GM21786 (cell line): ENCODE results near the gene TRIM28.
A peak's percentile ranks its signal among the peaks of the same experiment; 100 is the strongest.
"Not testable (repeated sequence)": the region's sequence is repeated elsewhere in the genome, so short reads cannot be mapped to it uniquely, and the experiment has no call there.

Experiments used
- ATAC-seq: cut with Tn5 transposase; IDR thresholded peaks from one replicate; pipeline ENCODE4 v1.9.1; 2021; ENCODE audit not compliant: unreplicated experiment

The TRIM28 gene

DNA sequence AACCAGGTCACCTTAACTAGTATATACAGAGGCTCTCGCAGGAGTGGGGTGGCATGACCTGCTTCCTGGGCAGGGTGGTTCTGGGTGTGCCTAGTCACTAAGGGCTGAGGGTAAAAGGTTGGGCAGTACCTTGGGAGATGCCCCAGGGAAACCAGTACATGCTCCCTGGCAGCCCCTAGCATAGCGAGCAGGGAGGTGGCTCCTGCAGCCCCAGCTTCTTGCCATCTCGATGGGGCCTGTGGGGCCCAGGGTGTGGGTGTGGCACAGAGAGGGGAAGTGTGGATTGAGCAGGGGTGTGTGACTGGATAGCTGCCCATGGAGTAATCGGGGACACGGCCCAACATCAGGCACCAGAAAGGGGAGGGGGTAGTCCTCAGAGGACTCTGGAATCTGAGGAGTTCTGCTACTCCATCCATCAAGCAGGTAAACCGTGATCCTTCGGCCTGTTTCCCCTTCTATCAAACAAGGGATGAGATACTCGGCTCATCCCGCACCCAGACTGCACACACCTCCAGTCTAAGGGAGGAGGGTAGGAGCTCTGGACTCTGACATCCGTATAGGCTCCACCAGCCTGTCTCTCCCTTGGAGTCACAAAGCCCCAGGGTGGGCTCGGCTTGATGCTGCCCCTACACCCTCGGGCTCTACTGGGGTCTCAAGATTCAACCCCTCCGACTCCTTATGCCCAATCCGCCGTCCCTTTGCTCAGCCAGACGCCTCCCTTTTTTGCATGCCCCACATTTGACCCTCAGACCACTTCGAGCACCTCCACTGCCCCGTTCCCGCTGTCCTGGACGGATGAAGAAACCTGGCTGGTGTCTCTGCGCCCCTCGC lies 25.4 kb upstream of the TRIM28 start:
- ATAC-seq: no peak

DNA sequence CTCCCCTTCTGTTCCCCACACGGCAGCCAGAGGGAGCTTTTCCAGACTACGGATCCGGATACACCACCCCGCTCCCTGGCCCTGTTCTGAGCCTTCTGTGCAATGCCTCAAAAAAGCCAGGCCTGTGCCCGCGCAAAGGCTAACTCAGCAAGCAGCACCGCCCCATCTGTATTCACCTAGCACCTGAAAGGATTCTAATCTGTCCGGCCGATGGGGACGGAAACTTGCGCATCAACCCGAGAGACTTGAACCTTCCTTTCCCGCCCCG lies 24.8 kb upstream of the TRIM28 start:
- peak; percentile 4 for ATAC-seq

DNA sequence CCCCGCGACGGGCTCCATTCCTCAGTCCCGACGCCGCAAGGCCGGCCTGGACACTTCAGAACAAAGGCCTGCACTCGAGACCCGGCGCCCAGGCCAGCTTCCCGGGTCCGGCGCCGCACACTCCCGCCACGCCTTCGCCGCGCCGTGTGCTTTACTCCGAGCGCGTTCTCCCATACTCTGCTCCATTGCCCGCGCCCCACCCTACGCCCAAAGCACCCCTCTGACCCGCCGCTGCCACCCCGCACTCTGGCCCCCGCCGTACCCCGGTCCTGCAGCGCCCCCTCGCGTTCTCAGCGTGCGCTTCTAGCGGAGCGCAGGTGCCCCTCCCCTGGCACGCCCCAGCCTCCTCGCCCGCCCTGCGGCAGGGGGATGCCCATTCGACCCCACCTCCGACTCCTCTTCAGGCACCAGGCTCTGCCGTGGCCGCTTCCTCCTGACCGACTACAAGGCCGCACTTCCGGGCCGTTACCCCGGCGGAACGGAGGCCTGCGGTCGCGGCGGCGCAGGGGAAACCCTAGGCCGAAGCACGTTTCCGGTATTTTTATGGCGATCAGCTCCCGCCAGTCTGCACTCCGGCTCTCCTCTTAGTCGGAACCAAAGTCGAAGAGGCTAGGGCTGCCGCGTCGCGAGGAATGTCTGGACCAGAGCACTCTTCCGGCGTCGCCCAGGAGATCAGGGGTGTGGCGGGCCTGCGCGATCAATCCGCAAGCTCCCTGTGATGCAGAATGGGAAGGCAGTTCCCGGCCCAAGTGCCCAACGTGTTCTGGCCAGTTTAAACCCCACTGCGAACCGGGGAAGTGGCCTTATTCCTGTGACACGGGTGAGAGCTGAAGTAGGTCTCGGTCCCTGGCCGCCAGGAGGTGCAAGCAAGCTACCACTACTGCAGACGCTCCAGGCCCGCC lies 24.3 kb upstream of the TRIM28 start, which contains the start of gene ZBTB45:
ZBTB45 (minus strand) TSS at position 456 of the 902 bp plus-strand sequence. CDS start 2,137 bp downstream, outside the sequence.
- peak; percentile 73 for ATAC-seq

DNA sequence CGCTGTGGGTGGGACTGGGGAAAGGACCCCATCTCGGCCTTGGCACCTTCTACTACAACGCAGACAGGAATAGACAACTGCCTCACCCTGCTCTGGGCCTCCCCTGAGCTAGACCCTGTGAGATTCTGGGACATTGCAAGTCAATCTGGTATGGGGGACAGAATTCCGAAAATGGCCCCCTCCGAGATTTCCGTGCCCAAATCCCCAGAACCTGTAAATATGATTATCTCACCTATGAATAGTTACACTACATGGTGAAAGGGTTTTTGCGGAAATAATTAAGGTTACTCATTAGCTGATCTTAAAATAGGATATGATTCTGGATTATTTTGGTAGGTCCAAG lies 23.6 kb upstream of the TRIM28 start:
- no peak for ATAC-seq

DNA sequence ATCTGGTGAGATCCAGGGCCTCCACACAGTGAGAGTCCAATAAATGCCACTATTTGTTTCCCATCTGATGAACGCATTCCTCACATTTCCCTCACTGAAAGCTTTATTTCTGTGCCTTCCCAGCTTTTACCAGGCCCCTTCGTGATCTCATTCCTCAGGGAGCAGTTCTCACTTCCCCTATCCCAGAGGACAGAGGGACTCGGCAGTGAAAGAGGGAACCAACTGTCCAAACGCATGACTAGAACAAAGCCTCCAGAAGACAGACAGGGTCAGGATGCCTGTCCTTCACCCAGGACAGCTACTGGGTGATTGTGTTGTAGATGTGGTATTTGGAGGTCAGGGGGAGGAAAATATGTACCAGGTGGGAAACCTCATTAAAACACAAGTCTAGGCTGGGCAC lies 22.2 kb upstream of the TRIM28 start:
- ATAC-seq: no peak

DNA sequence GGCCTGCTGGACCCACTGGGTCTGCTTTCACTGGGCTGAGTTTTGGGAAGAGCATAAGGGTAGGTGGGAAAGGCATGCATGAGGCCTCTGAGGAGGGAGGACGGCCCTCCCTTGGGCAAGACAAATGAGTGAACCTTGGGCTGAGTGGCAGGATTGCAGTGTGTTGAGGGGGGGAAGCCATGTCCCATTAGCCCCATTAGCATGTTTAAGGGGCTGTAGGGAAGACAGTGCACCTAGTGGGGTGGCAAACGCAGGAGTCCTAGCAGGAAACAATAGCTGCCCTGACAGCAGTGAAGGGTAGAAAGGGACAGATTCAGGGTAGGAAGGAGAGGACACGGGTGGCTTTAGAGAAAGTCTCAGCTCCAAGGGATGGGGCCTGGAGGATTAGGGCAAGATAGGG lies 21.2 kb upstream of the TRIM28 start:
- ATAC-seq: no peak

DNA sequence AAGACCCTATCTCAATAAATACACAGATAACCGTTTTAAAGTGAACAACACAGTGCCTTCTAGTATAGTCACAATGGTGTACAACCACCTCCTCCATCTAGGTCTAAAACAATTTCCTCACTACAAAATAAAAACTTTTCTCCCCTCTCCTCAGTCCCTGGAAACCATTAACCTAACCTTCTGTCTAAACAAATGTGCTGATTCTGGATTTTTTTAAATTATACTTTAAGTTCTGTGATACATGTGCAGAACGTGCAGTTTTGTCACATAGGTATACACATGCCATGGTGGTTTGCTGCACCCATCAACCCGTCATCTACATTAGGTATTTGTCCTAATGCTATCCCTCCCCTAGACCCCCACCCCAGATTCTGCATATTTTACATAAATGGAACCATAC lies 14.5 kb upstream of the TRIM28 start:
- ATAC-seq: no peak

DNA sequence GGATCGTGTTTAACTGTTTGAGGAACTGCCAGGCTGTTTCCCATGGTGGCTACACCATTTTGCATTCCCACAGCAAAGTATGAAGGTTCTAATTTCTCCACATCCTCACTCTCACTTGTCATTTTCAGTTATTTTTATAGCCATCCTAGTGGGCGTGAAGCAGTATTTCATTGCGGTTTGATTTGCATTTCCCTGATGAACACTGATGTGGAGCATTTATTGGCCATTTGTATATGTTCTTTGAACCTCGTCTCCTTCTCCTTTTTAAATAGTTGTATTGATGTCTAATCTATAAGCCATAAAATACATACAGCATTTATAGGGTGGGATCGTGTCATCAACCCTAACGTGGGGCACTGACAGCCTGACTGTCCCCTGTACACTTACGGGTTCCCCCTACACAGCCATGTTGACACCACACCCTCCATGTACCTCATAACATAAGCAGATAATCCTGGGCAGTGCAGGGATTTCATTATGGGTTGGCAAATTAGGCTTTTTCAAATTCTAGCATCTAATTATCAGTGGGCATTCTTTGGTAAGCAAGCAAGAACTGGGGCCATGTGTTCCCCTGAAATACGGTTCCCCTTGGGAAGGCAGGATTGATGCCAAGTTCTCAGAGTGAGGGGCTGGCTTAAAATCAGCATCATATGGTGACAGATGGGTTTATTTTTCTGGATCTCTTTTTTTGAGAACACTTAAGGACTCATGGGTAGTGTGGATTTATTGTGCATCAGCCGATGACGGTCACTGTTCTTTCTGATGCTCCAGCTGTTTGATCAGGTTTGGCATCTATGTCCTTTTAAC lies 12.6 kb upstream of the TRIM28 start:
- no peak for ATAC-seq

DNA sequence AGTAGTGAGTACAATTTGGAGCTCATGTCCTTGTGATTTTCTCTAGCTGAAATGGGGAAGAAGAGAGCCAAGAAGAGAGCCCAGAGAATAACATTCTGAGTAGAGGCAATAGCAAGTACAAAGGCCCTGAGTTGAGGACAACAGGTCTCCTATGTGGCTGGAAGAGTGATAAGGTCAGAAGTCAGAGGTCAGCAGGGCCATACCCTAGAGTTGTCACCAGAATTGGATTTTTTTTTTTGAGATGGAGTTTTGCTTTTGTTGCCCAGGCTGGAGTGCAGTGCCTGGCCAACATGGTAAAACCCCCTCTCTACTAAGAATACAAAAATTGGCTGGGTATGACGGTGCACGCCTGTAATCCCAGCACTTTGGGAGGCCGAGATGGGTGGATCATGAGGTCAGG lies 8.0 kb upstream of the TRIM28 start:
- ATAC-seq: no peak

DNA sequence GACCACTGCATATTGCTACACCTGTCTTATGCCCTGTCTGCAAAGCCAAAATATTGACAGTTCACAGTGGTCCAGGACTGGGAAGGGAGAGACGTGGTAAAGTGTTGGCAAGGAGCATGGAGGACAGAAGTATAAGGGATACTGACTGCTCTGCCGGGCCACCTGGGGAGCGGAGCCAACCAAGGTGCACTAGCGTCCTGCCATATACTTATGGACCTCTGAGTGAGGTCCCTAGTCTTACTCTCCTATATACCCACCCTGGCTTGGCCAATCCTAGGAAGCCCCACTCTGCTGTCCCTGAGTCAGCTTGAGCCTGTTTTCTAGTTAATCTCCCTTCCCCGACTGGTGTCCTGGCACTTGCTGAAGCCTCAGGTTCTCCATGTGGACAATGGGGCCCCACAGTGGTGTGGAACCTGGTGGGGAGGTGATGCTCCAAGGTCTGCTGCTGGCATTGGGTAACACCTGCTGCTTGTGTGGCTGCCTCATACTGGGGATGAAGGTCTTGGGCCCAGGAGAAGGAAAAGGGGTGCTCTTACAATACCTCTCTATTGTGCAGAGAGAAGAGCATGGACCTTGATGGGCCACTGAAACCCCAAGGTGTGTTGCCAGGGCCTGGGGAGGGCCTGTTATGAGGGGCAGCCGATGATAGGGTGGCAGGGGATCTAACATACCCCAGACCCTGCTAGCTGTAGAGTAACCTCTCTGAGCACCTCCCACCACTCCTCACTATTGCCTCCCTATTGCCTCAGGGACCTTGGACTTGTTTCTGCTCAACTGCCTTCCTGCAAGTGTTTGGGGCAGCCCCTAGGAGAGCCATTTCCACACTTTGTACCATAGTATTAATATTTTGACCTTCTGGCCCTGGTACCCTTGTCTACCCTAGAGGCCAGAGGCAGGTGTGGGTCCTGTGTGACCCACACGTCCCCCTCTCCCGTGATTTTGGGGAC lies 6.7 kb upstream of the TRIM28 start:
- ATAC-seq: no peak

DNA sequence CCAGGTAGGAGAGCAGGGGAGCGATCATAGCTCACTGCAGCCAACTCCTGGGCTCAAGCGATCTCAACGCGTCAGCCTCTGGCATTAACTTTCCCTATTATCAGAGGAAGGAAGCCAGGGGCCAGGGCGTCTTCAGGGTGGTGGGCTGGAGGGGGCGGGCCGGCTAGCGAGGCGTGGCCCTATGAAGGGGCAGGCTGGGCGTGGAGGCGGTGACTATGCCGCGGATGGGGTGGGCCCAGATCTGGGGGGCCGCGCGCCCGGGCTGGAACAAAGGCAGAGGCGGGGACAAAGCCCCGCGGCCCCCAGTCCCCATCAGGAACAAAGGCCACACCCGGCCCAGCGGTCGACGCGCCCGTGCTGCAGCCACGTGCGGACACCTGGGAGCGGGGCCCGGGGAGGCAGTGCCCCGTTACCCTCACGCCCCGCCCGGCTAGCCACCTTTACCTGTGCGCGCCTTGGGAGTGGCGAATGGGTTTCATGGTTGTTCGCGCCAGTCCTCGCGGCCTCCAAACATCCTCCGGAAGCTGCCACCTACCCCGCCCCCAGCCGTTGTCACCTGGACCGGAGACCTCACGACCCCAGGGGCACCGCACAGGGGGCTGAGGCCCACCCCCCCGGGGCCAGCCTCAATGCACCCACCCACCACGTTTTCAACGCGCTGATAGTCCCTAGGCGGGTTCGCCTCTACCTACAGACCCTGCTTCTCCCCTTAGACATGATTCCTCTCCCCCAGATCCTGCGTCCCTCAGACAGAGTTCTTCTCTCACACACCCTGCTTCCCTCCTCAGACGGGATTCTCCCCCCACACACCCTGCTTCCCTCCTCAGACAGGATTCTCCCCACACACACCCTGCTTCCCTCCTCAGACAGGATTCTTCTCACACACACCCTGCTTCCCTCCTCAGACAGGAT lies 5.4 kb upstream of the TRIM28 start:
- ATAC-seq: no peak

DNA sequence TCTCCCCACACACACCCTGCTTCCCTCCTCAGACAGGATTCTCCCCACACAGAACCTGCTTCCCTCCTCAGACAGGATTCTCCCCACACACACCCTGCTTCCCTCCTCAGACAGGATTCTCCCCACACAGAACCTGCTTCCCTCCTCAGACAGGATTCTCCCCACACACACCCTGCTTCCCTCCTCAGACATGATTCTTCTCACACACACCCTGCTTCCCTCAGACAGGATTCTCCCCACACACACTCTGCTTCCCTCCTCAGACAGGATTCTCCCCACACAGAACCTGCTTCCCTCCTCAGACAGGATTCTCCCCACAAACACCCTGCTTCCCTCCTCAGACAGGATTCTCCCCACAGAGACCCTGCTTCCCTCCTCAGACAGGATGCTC lies 4.7 kb upstream of the TRIM28 start:
- not testable (repeated sequence) for ATAC-seq

DNA sequence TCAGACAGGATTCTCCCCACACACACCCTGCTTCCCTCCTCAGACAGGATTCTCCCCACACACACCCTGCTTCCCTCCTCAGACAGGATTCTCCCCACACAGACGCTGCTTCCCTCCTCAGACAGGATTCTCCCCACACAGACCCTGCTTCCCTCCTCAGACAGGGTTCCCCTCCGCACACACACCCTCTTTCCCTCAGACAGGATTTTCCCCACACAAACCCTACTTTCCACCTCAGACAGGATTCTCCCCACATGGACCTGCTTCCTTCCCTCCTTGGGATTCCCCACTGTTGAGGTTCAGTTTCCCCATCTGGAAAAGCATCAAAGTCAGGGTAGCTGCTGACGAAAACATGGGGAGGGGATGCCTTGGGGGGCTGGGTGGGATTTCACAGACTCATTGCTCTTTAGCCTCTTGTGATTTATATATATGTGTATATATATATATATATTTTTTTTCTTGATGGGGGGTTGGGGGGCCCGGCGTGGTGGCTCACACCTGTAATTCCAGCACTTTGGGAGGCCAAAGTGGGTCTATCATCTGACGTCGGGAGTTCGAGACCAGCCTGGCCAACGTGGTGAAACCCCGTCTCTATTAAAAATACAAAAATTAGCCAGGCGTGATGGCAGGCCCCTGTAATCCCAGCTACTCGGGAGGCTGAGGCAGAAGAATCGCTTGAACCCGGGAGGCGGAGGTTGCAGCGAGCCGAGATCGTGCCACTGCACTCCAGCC lies 1.1 kb upstream of the TRIM28 start:
- not testable (repeated sequence) for ATAC-seq

DNA sequence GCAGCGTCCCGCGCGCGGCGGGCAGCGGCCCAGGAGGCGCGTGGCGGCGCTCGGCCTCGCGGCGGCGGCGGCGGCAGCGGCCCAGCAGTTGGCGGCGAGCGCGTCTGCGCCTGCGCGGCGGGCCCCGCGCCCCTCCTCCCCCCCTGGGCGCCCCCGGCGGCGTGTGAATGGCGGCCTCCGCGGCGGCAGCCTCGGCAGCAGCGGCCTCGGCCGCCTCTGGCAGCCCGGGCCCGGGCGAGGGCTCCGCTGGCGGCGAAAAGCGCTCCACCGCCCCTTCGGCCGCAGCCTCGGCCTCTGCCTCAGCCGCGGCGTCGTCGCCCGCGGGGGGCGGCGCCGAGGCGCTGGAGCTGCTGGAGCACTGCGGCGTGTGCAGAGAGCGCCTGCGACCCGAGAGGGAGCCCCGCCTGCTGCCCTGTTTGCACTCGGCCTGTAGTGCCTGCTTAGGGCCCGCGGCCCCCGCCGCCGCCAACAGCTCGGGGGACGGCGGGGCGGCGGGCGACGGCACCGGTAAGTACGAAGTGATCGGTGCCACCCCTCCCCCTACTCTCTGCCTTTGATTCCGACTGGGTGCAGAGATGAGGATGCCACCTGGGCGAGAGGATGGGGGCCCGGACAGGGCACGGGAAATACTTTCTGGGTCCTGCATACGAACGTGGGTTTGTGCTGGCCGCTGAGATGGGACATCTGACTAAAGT lies 874 bp downstream of the TRIM28 start:
- ATAC-seq: peak; percentile 34

DNA sequence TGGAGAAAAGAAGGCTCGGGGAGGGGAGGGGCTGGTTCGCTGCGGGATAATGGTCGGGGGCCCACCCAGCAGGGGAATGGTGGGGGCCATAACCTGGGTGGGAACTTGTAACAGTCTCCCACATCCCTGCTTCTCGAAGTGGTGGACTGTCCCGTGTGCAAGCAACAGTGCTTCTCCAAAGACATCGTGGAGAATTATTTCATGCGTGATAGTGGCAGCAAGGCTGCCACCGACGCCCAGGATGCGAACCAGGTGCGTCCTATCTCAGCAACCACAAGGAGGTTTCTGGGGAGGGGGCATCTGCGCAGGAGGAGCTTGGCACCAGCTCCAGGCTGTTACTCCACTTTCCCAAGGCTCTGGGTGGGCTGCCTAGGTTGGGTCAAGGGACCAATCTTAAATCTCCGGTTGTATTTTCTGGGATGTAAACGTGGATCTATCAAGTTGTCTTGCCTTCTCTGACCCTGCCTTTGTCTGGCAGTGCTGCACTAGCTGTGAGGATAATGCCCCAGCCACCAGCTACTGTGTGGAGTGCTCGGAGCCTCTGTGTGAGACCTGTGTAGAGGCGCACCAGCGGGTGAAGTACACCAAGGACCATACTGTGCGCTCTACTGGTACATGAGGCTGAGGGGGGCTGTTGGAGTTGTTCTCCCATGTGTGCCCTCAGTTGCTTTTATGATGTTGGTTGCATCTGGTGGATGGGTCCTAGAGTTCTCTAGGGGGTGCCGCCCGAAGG lies 1.6 kb downstream of the TRIM28 start:
- ATAC-seq: no peak

DNA sequence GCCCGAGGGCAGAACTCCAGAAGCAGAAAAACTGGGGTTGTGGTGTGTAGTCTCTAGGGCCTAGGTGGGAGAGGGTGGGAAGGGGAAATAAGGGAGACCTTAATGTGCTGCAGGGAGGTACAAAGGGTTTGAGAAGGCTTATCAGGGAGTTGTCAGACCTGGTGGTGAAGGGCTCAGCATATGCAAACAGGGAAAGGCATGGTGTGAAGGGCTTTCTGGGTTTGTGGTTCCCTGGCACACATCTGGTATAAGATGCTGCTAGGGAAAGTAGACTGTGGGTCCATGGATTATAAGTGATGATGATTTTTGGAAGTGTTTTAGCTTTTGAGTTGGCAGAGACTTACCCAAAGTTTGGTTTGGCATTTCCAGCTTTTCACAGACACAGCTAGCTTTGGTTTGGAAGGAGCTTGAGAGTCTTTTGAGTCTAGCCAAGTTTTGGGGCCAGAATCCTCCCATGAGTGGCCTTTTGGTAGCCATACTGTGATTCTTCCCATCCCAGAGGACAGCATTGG lies 2.2 kb downstream of the TRIM28 start:
- no peak for ATAC-seq
